Stimulated activated CD8-positive, alpha-beta memory T cell treated with anti-CD3 and anti-CD28 coated beads, Interleukin-4, amount 100 ng/mL, for 48 hours (primary cell): ENCODE data around the gene P2RY8.
"Not testable (repeated sequence)": the region's sequence is repeated elsewhere in the genome, so short reads cannot be mapped to it uniquely, and the experiment has no call there.

ENCODE experiments used
- DNase-seq: peaks from one replicate; pipeline ENCODE4 v3.0.0-alpha.2; 2020

Gene P2RY8

GRCh38 chrX:1516596-1517104 is 20.3 kb downstream of the P2RY8 start:
- DNase-seq, result peak; percentile 20

- no peak for DNase-seq
These were observed 25.2 kb downstream of the P2RY8 start for GRCh38 chrX:1511829-1512228.

GRCh38 chrX:1511150-1511549 is 25.8 kb downstream of the P2RY8 start:
- no peak for DNase-seq

- peak; percentile 47 for DNase-seq
These were observed 29.2 kb downstream of the P2RY8 start for GRCh38 chrX:1507511-1508463.

- peak; percentile 22 for DNase-seq
These were observed 30.1 kb downstream of the P2RY8 start for GRCh38 chrX:1506916-1507315.

GRCh38 chrX:1502853-1503252 is 34.1 kb downstream of the P2RY8 start:
- DNase-seq, result no peak

GRCh38 chrX:1502241-1502640 is 34.7 kb downstream of the P2RY8 start:
- DNase-seq, result peak; percentile 23

GRCh38 chrX:1500701-1501624 is 36.0 kb downstream of the P2RY8 start:
- DNase-seq, result peak; percentile 26

GRCh38 chrX:1496076-1496475 is 40.9 kb downstream of the P2RY8 start:
- no peak for DNase-seq

- peak; percentile 21 for DNase-seq
These were observed 43.0 kb downstream of the P2RY8 start for GRCh38 chrX:1493877-1494510.

- DNase-seq, result no peak
These were observed 43.6 kb downstream of the P2RY8 start for GRCh38 chrX:1493412-1493811.

- peak; percentile 21 for DNase-seq
These were observed 44.5 kb downstream of the P2RY8 start for GRCh38 chrX:1492421-1493012.

- DNase-seq, result peak; percentile 82
These were observed 45.1 kb downstream of the P2RY8 start for GRCh38 chrX:1491851-1492349.

GRCh38 chrX:1491248-1491647 is 45.7 kb downstream of the P2RY8 start:
- not testable (repeated sequence) for DNase-seq

- not testable (repeated sequence) for DNase-seq
These were observed 46.3 kb downstream of the P2RY8 start for GRCh38 chrX:1490723-1491122.

GRCh38 chrX:1489354-1489753 is 47.6 kb downstream of the P2RY8 start:
- DNase-seq, result not testable (repeated sequence)

- DNase-seq, result no peak
These were observed 48.2 kb downstream of the P2RY8 start for GRCh38 chrX:1488745-1489144.

- DNase-seq, result peak; percentile 21
These were observed 48.8 kb downstream of the P2RY8 start for GRCh38 chrX:1488141-1488540.

- DNase-seq, result peak; percentile 17
These were observed 49.6 kb downstream of the P2RY8 start for GRCh38 chrX:1487401-1487800.

GRCh38 chrX:1486749-1487361 is 50.1 kb downstream of the P2RY8 start:
- peak; percentile 19 for DNase-seq

GRCh38 chrX:1486177-1486576 is 50.8 kb downstream of the P2RY8 start:
- DNase-seq, result peak; percentile 21

GRCh38 chrX:1485033-1485432 is 52.0 kb downstream of the P2RY8 start:
- DNase-seq, result peak; percentile 21
